Hematopoietic multipotent progenitor cell treated with erythropoietin and hydrocortisone succinate and interleukin-3 and kit ligand, for 8 days (in vitro differentiated cells): ENCODE results near the gene RASL11B.

Experiments
- DNase-seq: peaks from one replicate; pipeline ENCODE4 v3.0.0-alpha.2; 2015

The RASL11B gene

GRCh38 chr4:52843958-52844357, 18.2 kb upstream of the RASL11B start:
- DNase-seq: no peak

- no peak for DNase-seq
Measured at GRCh38 chr4:52844596-52844995, 17.5 kb upstream of the RASL11B start.

- DNase-seq: no peak
Measured at GRCh38 chr4:52846502-52846901, 15.6 kb upstream of the RASL11B start.

- no peak for DNase-seq
Measured at GRCh38 chr4:52848254-52848653, 13.9 kb upstream of the RASL11B start.

- no peak for DNase-seq
Measured at GRCh38 chr4:52850406-52851124, 11.6 kb upstream of the RASL11B start.

GRCh38 chr4:52852041-52852440, 10.1 kb upstream of the RASL11B start:
- no peak for DNase-seq

- no peak for DNase-seq
Measured at GRCh38 chr4:52852711-52853110, 9.4 kb upstream of the RASL11B start.

- DNase-seq: no peak
Measured at GRCh38 chr4:52853351-52853750, 8.8 kb upstream of the RASL11B start.

GRCh38 chr4:52856801-52857200, 5.3 kb upstream of the RASL11B start:
- DNase-seq: no peak

GRCh38 chr4:52860361-52860760, 1.8 kb upstream of the RASL11B start:
- no peak for DNase-seq

GRCh38 chr4:52861171-52861823, 820 bp upstream of the RASL11B start:
- no peak for DNase-seq

- DNase-seq: no peak
Measured at GRCh38 chr4:52862639-52863161, 583 bp downstream of the RASL11B start.

GRCh38 chr4:52863324-52863723, 1.2 kb downstream of the RASL11B start:
- DNase-seq: no peak

- no peak for DNase-seq
Measured at GRCh38 chr4:52864793-52865192, 2.7 kb downstream of the RASL11B start.

- DNase-seq: no peak
Measured at GRCh38 chr4:52865300-52865699, 3.2 kb downstream of the RASL11B start.

- DNase-seq: no peak
Measured at GRCh38 chr4:52866734-52867133, 4.6 kb downstream of the RASL11B start.

- no peak for DNase-seq
Measured at GRCh38 chr4:52867163-52867562, 5.0 kb downstream of the RASL11B start.

- no peak for DNase-seq
Measured at GRCh38 chr4:52868133-52868532, 6.0 kb downstream of the RASL11B start.

- DNase-seq: no peak
Measured at GRCh38 chr4:52869196-52869595, 7.1 kb downstream of the RASL11B start.

- DNase-seq: no peak
Measured at GRCh38 chr4:52869656-52870055, 7.5 kb downstream of the RASL11B start.

- DNase-seq: no peak
Measured at GRCh38 chr4:52870225-52870624, 8.1 kb downstream of the RASL11B start.

- no peak for DNase-seq
Measured at GRCh38 chr4:52873191-52873590, 11.1 kb downstream of the RASL11B start.

- DNase-seq: no peak
Measured at GRCh38 chr4:52873861-52874343, 11.8 kb downstream of the RASL11B start.

GRCh38 chr4:52874948-52875347, 12.8 kb downstream of the RASL11B start:
- no peak for DNase-seq
